Inflammatory macrophage treated with lipopolysaccharide for 1 hour (primary cell): ENCODE data around the gene PELI1.
A peak's percentile ranks its signal among the peaks of the same experiment; 100 is the strongest.

Experiments used
- DNase-seq, 2 donors: peaks; one replicate each; pipeline ENCODE4 v3.0.0-alpha.2; 2020 to 2022

The PELI1 gene

DNA sequence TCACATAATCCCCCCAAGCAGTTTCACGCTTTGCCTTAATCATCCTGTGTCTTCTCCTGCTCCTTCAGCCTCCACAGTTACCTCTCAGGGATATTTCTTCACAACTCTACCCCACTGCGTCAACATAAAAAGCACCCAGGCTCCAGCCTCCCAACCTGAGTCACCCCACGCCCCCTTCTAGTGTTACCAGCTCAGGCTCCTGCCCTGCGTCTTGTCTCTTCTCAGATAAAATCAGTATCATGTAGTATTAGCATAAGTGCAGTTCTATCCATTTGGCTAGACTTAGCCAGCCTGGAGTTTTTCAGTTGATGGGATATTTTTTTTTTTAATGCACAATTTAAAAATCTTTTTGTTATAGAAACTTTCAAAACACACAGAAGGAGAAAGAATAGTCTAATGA lies 9.6 kb upstream of the PELI1 start:
- no peak for DNase-seq

DNA sequence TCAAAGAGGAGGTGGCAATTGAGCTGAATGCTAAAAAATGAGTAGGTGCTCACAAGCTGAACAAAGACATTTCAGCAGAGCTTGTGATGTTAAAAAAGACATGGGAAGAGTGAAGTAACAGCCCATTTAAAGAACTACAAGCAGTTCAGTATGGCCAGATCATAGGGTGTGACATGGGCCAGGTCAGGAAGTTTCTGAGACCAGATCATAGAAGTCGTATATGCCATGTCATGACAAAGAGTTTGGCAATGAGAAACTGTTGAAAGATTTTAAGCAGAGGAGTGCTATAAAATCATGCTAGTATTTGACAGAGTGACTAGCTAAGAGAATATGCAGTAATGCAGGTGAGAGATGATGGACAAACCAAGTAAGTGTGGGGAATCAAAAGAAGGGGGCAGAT lies 7.3 kb upstream of the PELI1 start:
- peak; percentile 16 to 23 for DNase-seq

DNA sequence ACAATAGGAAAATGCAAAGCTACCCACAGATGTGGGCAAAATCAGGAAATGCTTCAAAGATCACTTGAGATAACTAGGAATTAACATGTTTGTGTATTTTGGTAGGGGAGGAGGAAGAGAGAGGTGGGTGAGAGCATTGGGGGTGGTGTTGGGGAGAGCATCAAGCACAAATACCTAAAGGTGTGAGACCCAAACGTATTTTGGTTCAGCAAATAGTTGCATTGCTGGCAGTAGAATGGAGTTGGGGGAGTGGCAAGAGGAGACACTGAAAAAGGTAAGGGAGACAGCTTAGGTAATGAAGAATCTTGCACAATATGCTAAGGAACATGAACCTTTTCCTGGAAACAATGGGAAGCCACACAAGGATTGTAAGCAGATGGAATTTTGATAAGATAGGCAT lies 1.5 kb upstream of the PELI1 start:
- DNase-seq, result no peak

DNA sequence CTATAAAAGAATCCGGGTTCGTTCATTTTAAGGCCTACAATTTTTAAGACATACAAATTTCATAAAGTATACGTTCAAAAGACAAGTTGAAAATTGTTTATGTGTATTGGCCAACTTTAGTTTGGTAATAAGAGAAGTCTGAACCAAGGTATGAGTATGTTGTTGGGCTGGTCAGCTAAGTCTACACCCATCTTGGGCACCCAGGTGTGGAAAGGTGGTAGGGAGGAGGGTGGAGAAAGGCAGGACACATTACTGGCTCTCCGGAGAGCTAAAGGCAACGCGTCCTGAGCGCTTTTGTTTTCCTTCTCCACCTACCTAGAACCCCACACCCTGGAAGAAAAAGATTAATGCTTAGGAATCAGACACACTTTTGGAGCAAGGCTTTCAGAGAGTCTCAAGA lies 899 bp upstream of the PELI1 start:
- DNase-seq, result no peak

DNA sequence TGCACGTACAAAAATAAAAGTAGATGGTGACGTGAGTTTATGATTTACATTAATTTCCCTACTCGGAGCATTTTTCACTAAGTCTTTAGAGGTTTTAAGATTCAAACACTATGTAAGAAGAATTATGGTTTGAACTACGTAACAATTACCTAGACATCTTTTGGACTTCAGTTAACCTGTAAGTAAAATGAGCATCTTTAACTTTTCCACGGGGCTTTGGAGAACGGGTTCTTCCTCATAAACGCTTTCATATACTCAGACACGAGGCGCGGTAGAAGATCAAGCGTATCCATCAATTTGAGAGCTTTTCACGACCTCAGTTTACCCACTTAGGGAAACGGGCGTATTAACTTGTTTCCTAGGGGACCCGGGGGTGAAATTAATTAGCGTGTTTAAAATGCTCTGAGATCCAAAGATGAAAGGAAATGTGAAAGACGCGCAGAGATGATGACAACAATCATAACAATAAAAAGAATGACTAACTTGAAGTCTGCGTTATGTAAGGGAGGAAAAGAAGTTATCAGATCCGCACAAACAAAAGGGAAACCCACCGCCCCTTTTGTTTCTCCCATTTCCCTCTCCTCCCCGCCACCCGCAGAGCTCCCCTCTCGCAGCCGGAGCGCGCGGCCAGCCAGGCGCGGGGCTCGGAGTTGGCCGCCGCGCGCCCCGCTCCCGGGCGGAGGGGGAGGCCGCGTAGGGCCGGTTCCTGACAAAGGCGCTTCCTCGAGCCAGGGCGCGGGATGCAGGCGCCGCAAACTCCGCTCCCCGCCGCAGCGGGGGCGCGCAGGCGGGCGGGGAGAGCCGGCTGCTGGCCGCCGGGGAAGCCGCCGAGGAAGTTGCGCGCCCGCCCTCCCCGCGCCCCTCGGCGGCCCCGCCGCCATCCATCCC lies 807 bp downstream of the PELI1 start:
- peak; percentile 25 to 62 for DNase-seq

DNA sequence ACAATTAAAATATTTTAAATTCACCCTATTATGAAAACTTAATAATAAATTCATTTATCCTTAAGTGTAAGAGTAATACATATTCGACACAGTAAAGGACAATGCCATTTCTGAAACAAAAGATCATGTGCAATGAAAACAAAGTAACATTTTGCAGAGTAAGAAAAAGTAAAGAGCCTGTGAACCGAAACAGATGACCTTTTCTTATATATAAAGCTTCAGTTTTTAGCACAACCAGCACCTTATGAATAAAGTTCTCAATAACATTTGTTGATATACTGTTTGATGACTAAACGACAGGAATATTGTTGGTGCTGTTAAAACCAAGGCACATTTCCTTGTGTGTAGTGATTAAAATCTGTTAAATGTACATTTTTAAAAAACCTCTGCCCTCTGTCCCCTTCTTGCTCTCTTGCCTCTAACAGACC lies 1.5 kb downstream of the PELI1 start:
- DNase-seq, result peak in 1 of 2 donors; percentile 59

DNA sequence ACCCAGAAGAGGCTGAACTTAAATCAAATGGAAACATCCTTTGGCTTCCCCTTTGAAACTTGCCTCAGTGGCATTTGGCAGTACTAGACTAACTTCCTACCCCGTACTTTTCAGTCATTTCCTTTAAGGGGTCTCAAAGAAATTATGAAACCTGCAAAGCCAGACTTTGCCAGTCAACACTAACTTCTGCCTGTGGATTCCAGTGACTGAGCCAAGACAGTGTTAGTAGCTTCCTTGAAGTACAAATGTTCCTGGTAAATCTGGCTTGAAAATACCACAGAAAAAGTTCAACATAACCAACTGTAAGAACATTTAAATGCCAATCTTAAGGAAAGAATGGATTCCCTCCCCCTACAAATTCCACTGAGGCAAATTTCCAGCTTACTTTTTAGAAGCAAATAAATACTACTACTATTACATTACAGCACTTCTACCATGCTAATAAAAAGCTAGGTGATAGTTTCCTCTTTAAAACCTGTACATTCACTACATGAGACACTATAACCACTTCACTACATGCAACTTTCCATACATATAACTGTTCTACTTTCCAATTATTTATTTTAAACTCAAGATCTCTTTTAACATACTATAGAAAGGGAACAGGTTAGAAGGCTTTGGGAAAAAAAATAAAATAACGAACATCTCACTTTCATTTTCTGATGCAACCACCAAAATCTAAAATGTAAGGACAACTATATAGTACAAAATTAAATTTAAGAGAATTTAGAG lies 2.4 kb downstream of the PELI1 start:
- peak; percentile 23 to 54 for DNase-seq

DNA sequence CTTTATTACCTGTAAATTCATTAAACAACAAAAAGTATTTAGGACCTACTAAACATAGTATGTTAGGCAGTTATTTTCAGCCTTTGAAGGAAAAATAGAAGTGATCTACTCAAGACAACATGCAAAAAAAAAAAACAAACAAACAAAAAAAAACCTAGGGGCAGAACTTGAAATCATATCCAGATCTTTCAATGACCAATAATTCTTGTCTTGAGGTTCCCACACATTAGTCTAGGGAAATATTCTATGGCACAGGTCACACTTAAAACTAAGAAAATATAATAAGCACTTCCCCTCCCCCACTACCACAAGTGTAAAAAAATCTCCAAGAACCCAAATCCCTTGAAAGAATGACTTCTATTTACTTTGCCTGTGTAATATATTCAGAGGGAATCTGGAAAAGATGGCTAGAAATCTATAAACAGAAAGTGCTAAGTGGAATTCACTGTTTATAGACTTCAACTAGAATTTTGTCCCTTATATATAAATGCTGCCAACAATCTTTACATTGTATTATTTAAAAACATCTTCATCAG lies 3.5 kb downstream of the PELI1 start:
- peak in 1 of 2 donors; percentile 36 for DNase-seq

DNA sequence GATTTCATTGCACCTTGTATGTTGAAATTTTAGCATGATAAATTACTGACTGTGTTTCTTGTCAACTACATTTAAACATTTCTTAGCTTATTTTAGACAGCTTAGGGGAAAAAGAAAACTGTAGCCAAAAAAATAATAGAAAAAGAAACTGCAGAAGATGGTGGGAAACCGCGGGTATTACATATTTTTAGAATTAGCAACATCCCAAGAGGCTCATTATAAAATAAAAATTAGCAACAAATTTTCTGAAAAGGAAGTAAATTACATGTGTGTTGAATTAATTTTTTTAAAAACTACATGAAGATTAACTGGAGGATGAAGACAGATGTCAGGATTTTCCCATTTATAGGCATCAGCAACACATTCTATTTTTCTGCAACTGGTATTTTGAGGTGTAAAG lies 4.3 kb downstream of the PELI1 start:
- no peak for DNase-seq

DNA sequence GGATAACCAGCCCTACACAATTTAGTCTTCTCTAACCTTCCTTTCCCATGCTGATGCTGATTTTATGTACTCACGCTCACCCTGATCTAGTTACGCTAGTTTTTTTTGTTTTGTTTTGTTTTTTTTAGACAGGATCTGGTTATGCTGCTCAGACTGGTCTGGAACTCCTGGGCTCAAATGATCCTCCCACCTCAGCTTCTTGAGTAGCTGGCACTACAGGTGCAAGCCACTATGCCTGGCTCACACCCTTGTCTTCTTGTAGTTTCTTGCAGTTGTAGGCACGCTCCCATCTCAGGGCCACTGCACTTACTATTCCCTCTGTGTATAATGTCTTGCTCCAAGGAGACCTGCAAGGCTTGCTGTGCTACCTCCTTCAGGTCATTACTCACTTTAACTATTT lies 6.2 kb downstream of the PELI1 start:
- DNase-seq, result peak in 1 of 2 donors; percentile 16

DNA sequence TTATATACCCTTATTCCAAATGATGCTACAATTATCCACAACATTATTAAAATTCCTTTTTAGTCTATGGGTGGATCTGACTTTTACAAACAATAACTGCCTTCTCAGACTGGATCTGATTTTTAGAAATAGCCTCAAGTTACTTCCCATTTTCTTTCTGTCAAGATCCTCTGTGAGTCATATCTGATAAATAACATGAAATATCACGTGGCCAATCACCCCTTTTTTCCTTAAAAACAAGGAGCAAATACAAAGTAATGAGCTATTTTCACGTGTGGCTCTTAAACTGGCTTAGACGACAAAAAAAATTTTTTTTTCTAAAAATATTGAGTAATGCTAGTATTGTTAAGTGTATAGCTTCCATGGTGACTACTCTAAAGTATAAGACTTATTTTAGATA lies 6.7 kb downstream of the PELI1 start:
- peak; percentile 84 to 86 for DNase-seq

DNA sequence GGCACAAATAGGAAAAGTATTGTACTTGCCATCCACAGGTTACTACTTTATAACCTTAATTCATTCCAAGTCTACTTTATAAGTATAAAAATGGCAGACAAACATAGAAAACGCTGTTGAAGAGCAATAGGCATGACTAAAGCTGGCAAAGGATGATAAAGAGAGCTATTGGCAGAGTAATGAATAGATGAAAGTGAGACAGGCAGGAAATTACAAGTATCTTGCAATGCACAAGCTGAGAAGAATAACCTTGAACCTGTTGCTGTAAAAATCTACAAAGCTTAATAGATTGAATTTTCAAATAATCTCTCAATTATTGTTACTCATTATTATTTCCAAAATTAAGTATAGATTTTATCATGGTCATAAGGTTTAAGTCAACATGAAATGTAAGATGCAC lies 8.8 kb downstream of the PELI1 start:
- DNase-seq, result no peak

DNA sequence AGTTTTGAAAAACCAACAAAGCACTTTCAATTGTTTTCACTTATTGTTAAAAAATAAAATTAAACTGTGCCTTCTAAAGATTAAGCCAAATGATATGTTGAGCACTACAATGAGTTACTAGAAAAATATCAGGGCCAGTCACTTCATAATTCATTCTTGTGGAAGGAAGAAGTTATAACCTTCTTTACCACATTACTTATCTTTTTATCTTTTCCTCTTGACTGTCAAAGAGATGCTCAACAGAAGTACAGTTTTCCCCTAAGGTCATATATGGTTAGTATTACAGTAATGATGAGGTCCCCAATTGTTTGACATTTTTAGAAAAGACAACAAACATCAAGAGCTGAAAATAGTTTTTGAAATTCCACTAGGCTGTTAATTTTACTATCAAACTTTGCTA lies 9.4 kb downstream of the PELI1 start:
- no peak for DNase-seq

DNA sequence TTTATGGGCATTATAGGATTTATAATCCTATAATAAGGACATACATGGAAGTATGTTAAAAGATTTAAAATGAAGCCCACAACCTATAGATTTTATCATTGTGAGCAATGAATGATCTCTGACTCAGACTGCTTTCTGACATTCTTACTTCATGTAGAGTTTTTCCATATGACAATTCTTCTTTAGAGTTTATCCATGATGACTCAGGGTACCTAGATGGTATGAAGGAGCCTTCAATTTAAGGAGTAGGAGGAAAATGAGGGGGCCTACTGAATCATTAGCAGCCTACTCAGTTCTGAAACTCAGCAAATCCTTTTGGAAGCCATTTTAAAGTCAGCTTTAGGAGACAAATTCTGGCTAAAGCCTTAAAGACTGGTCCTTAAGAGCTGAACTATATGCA lies 10.4 kb downstream of the PELI1 start:
- DNase-seq, result peak in 1 of 2 donors; percentile 40

DNA sequence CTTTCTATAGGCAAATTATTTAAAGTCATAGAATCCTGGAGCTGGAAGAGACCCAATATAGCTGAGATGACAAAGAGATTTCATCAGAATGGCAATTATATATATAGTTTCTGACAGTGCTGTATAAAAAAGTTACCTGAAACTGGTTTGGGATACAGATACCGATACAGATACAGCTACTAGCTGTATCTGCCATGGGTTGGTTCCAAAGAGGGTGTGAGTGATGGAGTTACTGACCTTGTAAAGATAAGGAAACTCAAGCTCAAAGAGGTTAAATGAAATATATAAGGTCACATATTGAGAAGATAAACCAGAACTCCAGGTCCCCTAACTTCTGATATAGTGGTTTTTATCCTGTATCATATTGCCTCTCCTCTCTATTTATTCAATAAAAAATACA lies 10.9 kb downstream of the PELI1 start:
- DNase-seq, result peak in 1 of 2 donors; percentile 4

DNA sequence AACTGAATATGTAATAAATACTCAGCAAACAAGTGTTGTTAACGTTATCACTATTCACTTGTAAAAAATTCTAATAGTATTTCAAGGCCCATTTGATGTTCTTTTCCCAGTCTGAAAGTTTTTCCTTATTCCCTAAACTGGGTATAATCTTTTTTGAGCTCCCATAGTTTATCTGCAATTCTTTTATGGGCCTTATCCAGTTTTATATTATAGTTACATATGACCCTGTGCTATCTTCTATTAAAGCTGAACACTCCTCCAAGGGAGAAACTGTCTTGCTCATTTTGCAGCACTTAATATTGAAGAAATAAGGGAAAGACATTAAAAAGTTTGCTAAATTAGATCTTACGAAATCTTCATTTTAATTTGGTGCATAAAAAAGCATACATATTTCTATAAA lies 13.9 kb downstream of the PELI1 start:
- no peak for DNase-seq

DNA sequence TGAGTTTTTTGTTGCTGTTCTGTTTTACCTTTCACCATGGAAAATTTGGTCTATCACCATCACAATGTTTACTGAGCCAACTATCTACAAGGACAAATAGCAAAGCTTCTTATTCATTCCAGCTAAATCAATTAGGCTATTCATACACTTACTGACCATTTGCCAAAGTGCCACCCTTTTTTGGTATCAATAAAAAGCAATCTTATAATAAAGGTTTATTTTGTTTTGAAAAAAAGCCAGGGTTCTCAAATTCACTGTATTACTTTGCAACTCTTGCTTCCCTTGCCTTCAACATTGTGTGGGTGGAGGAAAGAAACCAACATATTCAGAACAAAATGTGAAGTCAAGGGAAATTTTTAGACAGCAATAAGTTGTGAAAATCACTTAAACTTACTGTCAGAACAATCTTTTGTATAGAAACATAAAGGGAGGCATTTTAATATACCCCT lies 15.3 kb downstream of the PELI1 start:
- DNase-seq, result peak; percentile 59 to 80

DNA sequence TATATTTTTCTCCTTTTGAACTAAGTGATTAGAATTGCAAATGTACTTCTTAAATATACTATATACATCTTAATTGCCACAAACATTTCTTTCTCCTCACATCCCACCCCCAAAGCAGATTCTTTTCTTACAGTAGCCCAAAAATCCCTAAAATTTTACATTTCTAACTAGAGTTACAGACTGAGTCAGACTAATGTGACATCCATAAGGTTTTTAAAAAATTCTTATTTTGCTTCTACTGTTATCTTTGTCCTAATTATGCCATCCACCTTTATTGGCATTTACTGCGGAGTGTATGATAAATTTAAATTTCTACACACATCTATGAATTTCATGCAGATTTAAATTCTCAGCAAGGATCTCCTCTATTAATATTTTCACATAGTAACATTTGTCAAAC lies 15.8 kb downstream of the PELI1 start:
- DNase-seq, result no peak

DNA sequence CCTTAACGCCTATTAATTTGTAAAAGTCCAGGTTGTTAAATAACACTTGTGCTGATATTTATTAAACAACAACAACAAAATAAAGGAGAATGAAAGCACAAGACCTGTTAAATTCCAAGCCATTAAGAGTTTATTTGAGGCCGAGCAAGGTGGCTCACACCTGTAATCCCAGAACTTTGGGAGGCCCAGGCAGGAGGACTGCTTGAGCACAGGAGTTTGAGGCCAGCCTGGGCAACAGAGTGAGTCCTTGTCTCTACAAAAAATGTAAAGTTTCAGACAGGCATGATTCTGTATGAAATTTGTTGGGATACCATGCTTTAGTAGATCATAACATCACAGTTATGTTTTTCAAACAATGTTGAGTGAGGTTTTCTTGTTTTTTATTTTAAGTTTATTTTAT lies 17.1 kb downstream of the PELI1 start:
- no peak for DNase-seq

DNA sequence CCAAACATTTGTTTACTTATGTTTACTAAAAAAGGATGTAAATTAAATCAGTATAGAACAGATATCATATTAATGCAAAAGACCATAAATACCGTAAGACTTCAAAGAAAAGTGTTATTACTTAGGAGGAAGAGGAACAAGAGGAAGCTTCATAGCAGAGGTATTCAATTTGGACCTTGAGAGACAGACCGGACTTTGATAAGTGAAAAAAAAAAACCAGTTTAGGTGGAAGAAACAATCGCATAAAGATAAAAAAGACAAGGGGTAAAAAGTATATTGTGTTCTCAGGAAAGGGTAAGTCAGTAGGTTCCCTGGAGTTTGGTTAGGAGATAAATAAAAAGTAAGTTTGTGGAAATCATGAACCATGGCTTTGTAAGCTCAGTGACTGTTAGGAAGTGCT lies 17.6 kb downstream of the PELI1 start:
- no peak for DNase-seq

DNA sequence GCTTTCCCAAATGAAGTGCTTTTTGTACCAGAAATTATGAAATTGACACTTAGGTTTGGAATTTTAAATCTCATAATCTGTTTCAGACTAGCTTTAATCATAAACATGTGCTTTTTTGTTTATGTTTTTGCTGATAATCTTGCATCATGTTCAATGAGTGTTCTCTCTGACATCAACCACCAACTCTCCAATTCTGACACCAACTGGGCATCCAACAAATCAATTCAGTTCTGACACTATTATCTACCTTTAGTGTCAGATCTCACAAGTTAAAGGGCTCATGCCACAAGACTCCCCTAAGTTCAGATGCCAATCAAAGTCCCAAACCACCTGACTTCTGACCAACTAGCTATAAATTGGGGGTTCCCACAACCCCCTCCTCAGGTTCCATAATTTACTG lies 19.6 kb downstream of the PELI1 start:
- DNase-seq, result no peak

DNA sequence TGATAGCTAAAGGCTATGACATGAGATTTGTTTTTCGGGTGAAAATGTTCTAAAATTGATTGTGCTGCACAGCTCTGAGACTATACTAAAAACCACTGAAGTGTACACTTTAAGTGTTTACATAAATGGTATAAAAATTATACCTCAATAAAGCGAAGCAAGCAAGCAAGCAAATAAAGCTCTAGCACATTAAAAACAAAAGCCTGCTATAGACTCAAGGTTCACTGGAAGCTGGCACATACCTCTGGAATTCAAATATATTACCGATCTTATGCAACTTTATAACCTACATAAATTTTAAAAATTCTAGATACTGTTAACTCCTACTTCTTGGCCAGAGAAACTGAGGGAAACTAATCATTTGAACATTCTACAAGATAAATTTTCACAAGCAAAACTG lies 20.1 kb downstream of the PELI1 start:
- no peak for DNase-seq

DNA sequence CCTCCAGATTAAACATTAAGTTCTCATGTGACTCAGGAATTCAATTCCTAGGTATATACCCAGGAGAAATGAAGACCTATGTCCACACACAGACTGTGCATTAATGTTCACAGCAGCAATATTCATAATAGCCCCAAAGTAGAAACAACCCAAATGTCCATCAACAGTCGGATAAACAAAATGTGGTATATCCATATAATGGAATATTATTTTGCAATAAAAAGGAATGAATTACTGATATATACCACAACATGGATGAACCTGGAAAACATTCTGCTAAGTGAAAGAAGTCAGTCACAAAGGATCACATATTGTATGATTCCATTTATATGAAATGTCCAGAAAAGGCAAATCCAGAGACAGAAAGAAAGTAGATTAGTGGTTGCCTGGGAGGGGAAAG lies 20.5 kb downstream of the PELI1 start:
- DNase-seq, result no peak

DNA sequence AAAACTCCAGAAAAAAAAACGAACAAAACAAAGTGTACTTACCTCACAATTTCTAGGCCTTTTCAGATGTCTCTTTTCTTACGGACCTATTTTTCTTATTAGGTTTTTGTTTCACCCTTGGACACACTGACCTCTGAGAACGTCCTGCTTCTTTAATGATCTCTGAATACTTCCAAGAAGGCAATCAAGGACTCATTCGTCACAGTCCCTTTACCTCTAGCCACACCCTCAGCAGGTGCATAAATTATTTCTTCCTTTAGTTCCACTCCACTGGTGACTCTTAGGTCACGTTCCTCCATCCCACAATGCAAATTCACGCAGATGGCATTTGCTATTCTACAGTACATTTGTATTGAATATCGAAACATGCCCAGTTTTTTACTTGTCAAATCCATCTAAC lies 21.9 kb downstream of the PELI1 start:
- no peak for DNase-seq
